HG02840 (cell line): ENCODE data around the gene GAN.
"Not testable (repeated sequence)": the region's sequence is repeated elsewhere in the genome, so short reads cannot be mapped to it uniquely, and the experiment has no call there.

ENCODE experiments used
- ATAC-seq: cut with Tn5 transposase; IDR thresholded peaks from one replicate; pipeline ENCODE4 v1.9.1; 2021; ENCODE audit warnings: mild to moderate bottlenecking, moderate library complexity, moderate number of reproducible peaks; ENCODE audit not compliant: unreplicated experiment, low FRiP score

GAN gene

GRCh38 chr16:81419806-81420205, 105.0 kb downstream of the GAN start:
- ATAC-seq = no peak

- ATAC-seq = no peak
These were observed 106.4 kb downstream of the GAN start for GRCh38 chr16:81421126-81421525.

- no peak for ATAC-seq
These were observed 106.8 kb downstream of the GAN start for GRCh38 chr16:81421536-81421935.

- ATAC-seq = not testable (repeated sequence)
These were observed 107.4 kb downstream of the GAN start for GRCh38 chr16:81422153-81422552.

GRCh38 chr16:81424771-81425170, 110.0 kb downstream of the GAN start:
- ATAC-seq = no peak

GRCh38 chr16:81427219-81427618, 112.5 kb downstream of the GAN start:
- no peak for ATAC-seq

GRCh38 chr16:81429045-81429521, 114.3 kb downstream of the GAN start:
- ATAC-seq = no peak

GRCh38 chr16:81431554-81432353, 117.0 kb downstream of the GAN start:
- no peak for ATAC-seq

GRCh38 chr16:81432937-81433557, 118.3 kb downstream of the GAN start:
- ATAC-seq = no peak

- no peak for ATAC-seq
These were observed 120.3 kb downstream of the GAN start for GRCh38 chr16:81435103-81435502.

- no peak for ATAC-seq
These were observed 120.8 kb downstream of the GAN start for GRCh38 chr16:81435567-81435966.

- ATAC-seq = no peak
These were observed 121.6 kb downstream of the GAN start for GRCh38 chr16:81436386-81436785.

- ATAC-seq = no peak
These were observed 123.1 kb downstream of the GAN start for GRCh38 chr16:81437865-81438264.
